Activated CD4-positive, alpha-beta T cell treated with anti-CD3 and anti-CD28 coated beads, Interleukin-2, amount 50 U/mL, for 1 hour (primary cell): Measurements from ENCODE around the gene ARHGAP26.
"Not testable (repeated sequence)": the region's sequence is repeated elsewhere in the genome, so short reads cannot be mapped to it uniquely, and the experiment has no call there.

ENCODE experiments used
- DNase-seq: peaks from one replicate; pipeline ENCODE4 v3.0.0-alpha.2; 2020

The ARHGAP26 gene

GRCh38 chr5:142939884-142940283, 169.7 kb downstream of the ARHGAP26 start:
- no peak for DNase-seq

- no peak for DNase-seq
Observed at GRCh38 chr5:142941245-142941644, 171.1 kb downstream of the ARHGAP26 start.

GRCh38 chr5:142942901-142943300, 172.7 kb downstream of the ARHGAP26 start:
- no peak for DNase-seq

- DNase-seq, result no peak
Observed at GRCh38 chr5:142944140-142944539, 174.0 kb downstream of the ARHGAP26 start.

GRCh38 chr5:142945321-142945720, 175.1 kb downstream of the ARHGAP26 start:
- no peak for DNase-seq

GRCh38 chr5:142945845-142946244, 175.7 kb downstream of the ARHGAP26 start:
- no peak for DNase-seq

- DNase-seq, result no peak
Observed at GRCh38 chr5:142946547-142947426, 176.6 kb downstream of the ARHGAP26 start.

- no peak for DNase-seq
Observed at GRCh38 chr5:142947427-142947709, 177.2 kb downstream of the ARHGAP26 start.

GRCh38 chr5:142952229-142952628, 182.1 kb downstream of the ARHGAP26 start:
- DNase-seq, result no peak

- not testable (repeated sequence) for DNase-seq
Observed at GRCh38 chr5:142952871-142953270, 182.7 kb downstream of the ARHGAP26 start.

- no peak for DNase-seq
Observed at GRCh38 chr5:142954455-142954854, 184.3 kb downstream of the ARHGAP26 start.

GRCh38 chr5:142955628-142956027, 185.5 kb downstream of the ARHGAP26 start:
- DNase-seq, result no peak

GRCh38 chr5:142957528-142957927, 187.4 kb downstream of the ARHGAP26 start:
- DNase-seq, result no peak

- no peak for DNase-seq
Observed at GRCh38 chr5:142958944-142959682, 188.9 kb downstream of the ARHGAP26 start.

- no peak for DNase-seq
Observed at GRCh38 chr5:142959683-142960657, 189.8 kb downstream of the ARHGAP26 start.

GRCh38 chr5:142961440-142962173, 191.4 kb downstream of the ARHGAP26 start:
- DNase-seq, result no peak

GRCh38 chr5:142962174-142962533, 192.0 kb downstream of the ARHGAP26 start:
- no peak for DNase-seq

GRCh38 chr5:142965258-142966120, 195.3 kb downstream of the ARHGAP26 start:
- not testable (repeated sequence) for DNase-seq

GRCh38 chr5:142966121-142966420, 195.9 kb downstream of the ARHGAP26 start:
- no peak for DNase-seq

- no peak for DNase-seq
Observed at GRCh38 chr5:142969186-142969585, 199.0 kb downstream of the ARHGAP26 start.

- DNase-seq, result no peak
Observed at GRCh38 chr5:142969624-142970439, 199.7 kb downstream of the ARHGAP26 start.
